ENCODE data around the gene STARD9. TPM values are rescaled to one million over a fixed set of nuclear protein-coding genes. Genes with fewer than 3 reads are reported as not detected.

Gene STARD9
- total RNA-seq, 1 donor from 2014 or later: 16.4 TPM

DNA sequence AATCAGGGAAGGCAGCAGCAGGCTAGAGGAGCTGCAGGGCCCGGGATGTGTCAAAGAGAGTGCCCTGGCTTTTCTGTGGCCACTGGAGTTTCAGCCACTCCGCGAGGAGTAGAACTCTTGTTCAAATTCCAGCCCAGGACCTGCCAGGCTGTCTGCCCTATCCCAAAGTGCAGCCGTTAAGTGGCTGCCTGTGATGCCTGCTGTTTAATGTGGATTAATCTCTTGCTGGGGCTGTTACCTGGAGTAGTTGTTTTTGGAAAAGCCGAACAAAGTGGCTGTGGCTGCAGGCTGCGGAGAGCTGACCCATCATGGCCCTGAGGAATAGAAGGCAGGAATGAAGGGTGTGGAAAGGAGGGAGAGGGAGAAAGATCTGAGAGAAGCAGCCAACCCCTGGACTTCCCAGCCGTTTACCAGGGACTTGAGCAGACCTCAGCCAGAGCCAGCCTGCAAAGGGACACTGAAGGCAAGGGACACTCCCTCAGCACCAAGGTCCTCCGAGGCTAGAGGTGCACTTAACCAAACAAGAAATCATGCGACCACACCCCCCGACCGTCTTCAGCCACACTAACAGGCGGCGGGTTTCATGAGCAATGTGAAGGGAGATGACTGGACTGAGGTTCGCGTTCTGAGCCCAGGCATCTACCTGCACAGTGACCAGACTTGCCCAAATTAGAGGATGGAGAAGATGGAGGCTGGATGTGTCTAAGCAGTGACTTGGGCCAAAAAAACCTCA lies 156.9 kb downstream of the STARD9 start:
- no peak for DNase-seq (ENCODE audit: low read depth, low spot score)
- Mint-ChIP-seq H3K4me1 (peaks cover 24% of the 10 kb centered on the region), H3K27ac (ENCODE audit: unreplicated experiment) (no peak overlapping the region), H3K4me3 (peak overlapping the region; percentile 76), H3K9me3 (no peaks in the 10 kb centered on the region), H3K36me3 (ENCODE audit: low read depth) (peaks cover 12% of the 10 kb centered on the region), H3K27me3 (ENCODE audit: low read depth) (no peaks in the 10 kb centered on the region)
- TF ChIP-seq, protein P1, sequence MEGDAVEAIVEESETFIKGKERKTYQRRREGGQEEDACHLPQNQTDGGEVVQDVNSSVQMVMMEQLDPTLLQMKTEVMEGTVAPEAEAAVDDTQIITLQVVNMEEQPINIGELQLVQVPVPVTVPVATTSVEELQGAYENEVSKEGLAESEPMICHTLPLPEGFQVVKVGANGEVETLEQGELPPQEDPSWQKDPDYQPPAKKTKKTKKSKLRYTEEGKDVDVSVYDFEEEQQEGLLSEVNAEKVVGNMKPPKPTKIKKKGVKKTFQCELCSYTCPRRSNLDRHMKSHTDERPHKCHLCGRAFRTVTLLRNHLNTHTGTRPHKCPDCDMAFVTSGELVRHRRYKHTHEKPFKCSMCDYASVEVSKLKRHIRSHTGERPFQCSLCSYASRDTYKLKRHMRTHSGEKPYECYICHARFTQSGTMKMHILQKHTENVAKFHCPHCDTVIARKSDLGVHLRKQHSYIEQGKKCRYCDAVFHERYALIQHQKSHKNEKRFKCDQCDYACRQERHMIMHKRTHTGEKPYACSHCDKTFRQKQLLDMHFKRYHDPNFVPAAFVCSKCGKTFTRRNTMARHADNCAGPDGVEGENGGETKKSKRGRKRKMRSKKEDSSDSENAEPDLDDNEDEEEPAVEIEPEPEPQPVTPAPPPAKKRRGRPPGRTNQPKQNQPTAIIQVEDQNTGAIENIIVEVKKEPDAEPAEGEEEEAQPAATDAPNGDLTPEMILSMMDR (conservative IDR thresholded peaks at IDR 0.05): no peak

DNA sequence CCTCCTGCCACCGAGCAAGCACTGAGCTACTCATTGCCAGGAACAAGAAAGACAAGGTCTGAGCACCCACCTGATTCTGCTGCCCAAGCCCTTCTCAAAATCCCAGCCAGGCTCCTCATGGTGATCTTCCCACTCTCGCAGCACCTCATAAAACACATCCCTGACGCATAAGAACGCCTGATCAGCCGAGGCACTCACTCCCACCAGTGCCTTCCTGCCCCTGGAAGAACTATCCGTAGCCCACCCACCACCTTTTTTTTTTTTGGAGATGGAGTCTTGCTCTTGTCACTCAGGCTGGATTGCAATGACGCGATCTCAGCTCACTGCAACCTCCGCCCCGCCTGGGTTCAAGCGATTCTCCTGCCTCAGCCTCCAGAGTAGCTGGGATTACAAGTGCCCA lies 157.6 kb downstream of the STARD9 start:
- Mint-ChIP-seq H3K9me3 (no peaks in the 10 kb centered on the region), H3K27ac (ENCODE audit: unreplicated experiment) (no peak overlapping the region), H3K36me3 (ENCODE audit: low read depth) (peaks cover 12% of the 10 kb centered on the region), H3K27me3 (ENCODE audit: low read depth) (no peaks in the 10 kb centered on the region), H3K4me1 (peaks cover 29% of the 10 kb centered on the region), H3K4me3 (peak overlapping the region; percentile 76)
- DNase-seq (ENCODE audit: low read depth, low spot score): no peak
- TF ChIP-seq, protein P1 (conservative IDR thresholded peaks at IDR 0.05): no peak

GRCh38 chr15:42734076-42734672 lies 158.8 kb downstream of the STARD9 start:
- TF ChIP-seq, protein P1 (conservative IDR thresholded peaks at IDR 0.05): no peak
- no peak for DNase-seq (ENCODE audit: low read depth, low spot score)
- Mint-ChIP-seq H3K36me3 (ENCODE audit: low read depth) (peaks cover 9% of the 10 kb centered on the region), H3K4me1 (peaks cover 24% of the 10 kb centered on the region), H3K27ac (ENCODE audit: unreplicated experiment) (no peak overlapping the region), H3K4me3 (peak overlapping the region; percentile 76), H3K9me3 (no peaks in the 10 kb centered on the region), H3K27me3 (ENCODE audit: low read depth) (no peaks in the 10 kb centered on the region)

DNA sequence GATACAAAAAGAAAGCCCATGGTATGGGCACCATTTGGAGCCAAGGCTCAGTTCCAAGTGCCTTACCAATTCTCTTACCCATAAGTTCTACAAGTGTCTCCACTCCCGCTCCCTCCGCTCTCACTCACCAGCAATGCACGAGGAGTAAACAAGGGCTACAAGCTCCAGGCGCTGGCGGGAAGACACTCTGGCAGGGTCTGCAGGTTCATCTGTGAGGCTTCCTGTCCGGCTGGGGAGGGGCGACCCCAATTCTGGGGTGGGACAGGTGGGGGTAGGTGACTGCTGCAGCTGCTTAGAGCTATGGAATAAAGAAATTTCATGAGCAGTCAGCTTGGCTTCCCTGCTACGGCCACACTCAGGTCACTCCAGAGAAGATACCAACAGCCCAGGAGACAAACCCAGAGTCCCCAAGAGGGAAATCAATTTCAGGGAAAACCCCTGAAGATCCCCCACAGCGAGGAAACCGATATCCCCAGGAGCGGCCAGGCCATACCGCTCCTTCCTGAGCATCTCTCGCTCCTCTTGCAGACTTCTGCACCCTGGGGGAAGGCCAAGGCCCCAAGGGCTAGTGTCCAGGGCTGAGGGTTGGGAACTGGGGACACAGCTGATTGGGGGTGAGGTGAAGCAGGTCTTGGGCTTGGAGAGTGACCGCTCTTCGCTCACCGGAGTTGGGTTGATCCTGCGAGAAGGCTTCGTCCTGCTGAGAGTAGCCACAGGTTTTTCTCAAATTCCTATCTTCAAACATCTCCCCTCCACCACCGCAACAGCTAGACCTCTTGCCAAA lies 160.2 kb downstream of the STARD9 start:
- Mint-ChIP-seq H3K9me3 (no peaks in the 10 kb centered on the region), H3K4me3 (peak overlapping the region; percentile 87), H3K27ac (ENCODE audit: unreplicated experiment) (peak overlapping the region; percentile 75), H3K36me3 (ENCODE audit: low read depth) (peaks cover 9% of the 10 kb centered on the region), H3K27me3 (ENCODE audit: low read depth) (no peaks in the 10 kb centered on the region), H3K4me1 (peaks cover 24% of the 10 kb centered on the region)
- TF ChIP-seq, protein P1 (conservative IDR thresholded peaks at IDR 0.05): no peak
- DNase-seq (ENCODE audit: low read depth, low spot score): no peak

- H3K36me3 Mint-ChIP-seq (ENCODE audit: low read depth): peaks cover 5% of the 10 kb centered on the region
- TF ChIP-seq, protein P1 (conservative IDR thresholded peaks at IDR 0.05): no peak
- peaks cover 24% of the 10 kb centered on the region for H3K4me1 Mint-ChIP-seq
- peak overlapping the region; percentile 87 for H3K4me3 Mint-ChIP-seq
- no peaks in the 10 kb centered on the region for H3K27me3 Mint-ChIP-seq (ENCODE audit: low read depth)
- DNase-seq (ENCODE audit: low read depth, low spot score): peak; percentile 20
- no peaks in the 10 kb centered on the region for H3K9me3 Mint-ChIP-seq
- H3K27ac Mint-ChIP-seq (ENCODE audit: unreplicated experiment): peak overlapping the region; percentile 75
Measured at GRCh38 chr15:42736178-42736792, 160.9 kb downstream of the STARD9 start.

All from neural crest cell (in vitro differentiated cells).